ENCODE data around the gene TEX29.

The TEX29 gene

DNA sequence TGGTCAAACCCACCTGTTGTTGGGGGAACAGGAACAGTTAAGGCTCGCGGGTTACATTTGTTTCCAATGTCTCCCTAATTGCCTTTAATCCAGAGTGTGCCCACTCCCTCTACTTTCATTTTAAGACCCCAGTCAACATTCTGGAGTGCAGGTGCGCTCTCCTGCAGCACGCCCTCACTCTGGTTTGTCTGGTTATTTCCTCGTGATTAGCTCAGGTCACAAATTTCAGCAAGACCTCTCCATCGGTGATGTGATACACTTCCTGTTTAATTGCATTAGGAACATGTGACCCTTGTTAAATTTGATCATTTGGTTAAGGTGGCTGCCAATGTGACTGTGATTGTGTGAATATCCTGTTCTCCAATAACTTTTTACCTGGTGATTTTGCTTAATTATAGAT, 53.0 kb downstream of the TEX29 start:
- H3K36me3 ChIP-seq (ENCODE audit: insufficient read depth, low read length), result no peaks in the 10 kb centered on the region
- no peak overlapping the region for H3K9ac ChIP-seq (ENCODE audit: low read depth, low read length)
- no peaks in the 10 kb centered on the region for H4K20me1 ChIP-seq (ENCODE audit: insufficient read depth, low read length)
- no peaks in the 10 kb centered on the region for H3K79me2 ChIP-seq (ENCODE audit: insufficient read depth, low read length)
- no peaks in the 10 kb centered on the region for H3K9me3 ChIP-seq (ENCODE audit: insufficient read depth, low read length, severe bottlenecking)
- H3K27ac ChIP-seq (ENCODE audit: low read length), result no peak overlapping the region
- H3K4me1 ChIP-seq (ENCODE audit: insufficient read depth, low read length), result peaks cover 7% of the 10 kb centered on the region; the same call in 1 of the 2 replicates
- TF ChIP-seq CTCF (IDR thresholded peaks at IDR 0.05; ENCODE audit: borderline replicate concordance, extremely low read depth, low read length, poor library complexity, severe bottlenecking) (no peak), EZH2 (IDR thresholded peaks at IDR 0.05; ENCODE audit: borderline replicate concordance, low read depth, low read length, severe bottlenecking) (no peak)
- no peak for ATAC-seq (ENCODE audit: insufficient read depth, low read depth)
- no peak for DNase-seq
- H3K4me3 ChIP-seq (ENCODE audit: low read depth in 1 of 2, low read length in 2 of 2), result no peak overlapping the region
- H3K4me2 ChIP-seq (ENCODE audit: insufficient read depth, low read length), result no peak overlapping the region
- H2AFZ ChIP-seq (ENCODE audit: low read depth, low read length), result no peak overlapping the region
- H3K27me3 ChIP-seq (ENCODE audit: insufficient read depth, low read length, poor library complexity), result peaks cover 3% of the 10 kb centered on the region

DNA sequence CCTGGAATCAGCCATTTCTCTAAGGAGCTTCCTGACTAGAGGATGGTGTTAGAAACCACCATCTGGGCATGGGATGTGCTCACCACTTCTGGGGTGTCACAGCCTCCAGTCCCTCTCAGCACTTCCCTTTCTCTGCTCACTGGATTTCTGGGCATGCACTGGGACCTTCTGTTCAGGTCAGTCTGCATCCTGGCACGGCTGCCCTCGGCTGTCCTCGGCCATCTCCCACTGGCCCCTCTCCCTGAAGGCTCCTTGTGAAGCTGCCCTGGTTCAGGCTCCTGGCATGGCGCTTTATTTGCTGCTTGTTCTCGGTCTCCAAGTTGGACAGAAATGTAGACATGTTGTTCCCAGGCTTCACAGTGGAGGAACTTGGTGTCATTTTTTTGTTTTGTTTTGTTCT, 60.0 kb downstream of the TEX29 start:
- Histone ChIP-seq H3K4me2 (ENCODE audit: insufficient read depth, low read length) (no peak overlapping the region), H3K9ac (ENCODE audit: low read depth, low read length) (no peak overlapping the region), H3K27me3 (ENCODE audit: insufficient read depth, low read length, poor library complexity) (peaks cover 6% of the 10 kb centered on the region), H3K9me3 (ENCODE audit: insufficient read depth, low read length, severe bottlenecking) (no peaks in the 10 kb centered on the region), H3K79me2 (ENCODE audit: insufficient read depth, low read length) (no peaks in the 10 kb centered on the region), H3K27ac (ENCODE audit: low read length) (no peak overlapping the region), H3K36me3 (ENCODE audit: insufficient read depth, low read length) (no peaks in the 10 kb centered on the region), H2AFZ (ENCODE audit: low read depth, low read length) (no peak overlapping the region), H4K20me1 (ENCODE audit: insufficient read depth, low read length) (peaks cover 6% of the 10 kb centered on the region; the same call in 1 of the 2 replicates), H3K4me3 (ENCODE audit: low read depth in 1 of 2, low read length in 2 of 2) (no peak overlapping the region), H3K4me1 (ENCODE audit: insufficient read depth, low read length) (peaks cover 7% of the 10 kb centered on the region)
- no peak for DNase-seq
- no peak for TF ChIP-seq EZH2 (IDR thresholded peaks at IDR 0.05; ENCODE audit: borderline replicate concordance, low read depth, low read length, severe bottlenecking)
- TF ChIP-seq CTCF (IDR thresholded peaks at IDR 0.05; ENCODE audit: borderline replicate concordance, extremely low read depth, low read length, poor library complexity, severe bottlenecking), result no peak
- no peak for ATAC-seq (ENCODE audit: insufficient read depth, low read depth)

DNA sequence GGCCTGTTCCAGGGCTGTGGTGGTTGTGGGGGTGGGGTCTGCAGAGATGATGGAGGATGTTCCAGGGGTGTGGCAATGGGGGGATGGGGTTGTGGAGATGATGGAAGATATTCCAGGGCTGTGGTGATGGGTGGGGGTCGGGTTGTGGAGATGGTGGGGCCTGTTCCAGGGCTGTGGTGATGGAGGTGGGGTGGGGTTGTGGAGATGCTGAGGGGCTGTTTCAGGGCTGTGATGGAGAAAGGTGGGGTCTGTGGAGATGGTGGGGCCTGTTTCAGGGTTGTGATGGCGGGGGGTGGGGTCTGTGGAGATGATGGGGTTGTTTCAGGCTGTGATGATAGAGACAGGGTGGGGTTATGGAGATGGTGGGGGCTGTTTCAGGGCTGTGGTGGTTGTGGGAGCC, 62.0 kb downstream of the TEX29 start:
- H3K9ac ChIP-seq (ENCODE audit: low read depth, low read length), result no peak overlapping the region
- no peaks in the 10 kb centered on the region for H3K79me2 ChIP-seq (ENCODE audit: insufficient read depth, low read length)
- no peaks in the 10 kb centered on the region for H3K36me3 ChIP-seq (ENCODE audit: insufficient read depth, low read length)
- H3K4me1 ChIP-seq (ENCODE audit: insufficient read depth, low read length), result peaks cover 7% of the 10 kb centered on the region
- no peaks in the 10 kb centered on the region for H3K9me3 ChIP-seq (ENCODE audit: insufficient read depth, low read length, severe bottlenecking)
- no peak overlapping the region for H3K27ac ChIP-seq (ENCODE audit: low read length)
- TF ChIP-seq CTCF (IDR thresholded peaks at IDR 0.05; ENCODE audit: borderline replicate concordance, extremely low read depth, low read length, poor library complexity, severe bottlenecking) (no peak), EZH2 (IDR thresholded peaks at IDR 0.05; ENCODE audit: borderline replicate concordance, low read depth, low read length, severe bottlenecking) (no peak)
- DNase-seq, result no peak
- peaks cover 4% of the 10 kb centered on the region for H3K27me3 ChIP-seq (ENCODE audit: insufficient read depth, low read length, poor library complexity)
- peaks cover 6% of the 10 kb centered on the region; the same call in 1 of the 2 replicates for H4K20me1 ChIP-seq (ENCODE audit: insufficient read depth, low read length)
- no peak overlapping the region for H3K4me3 ChIP-seq (ENCODE audit: low read depth in 1 of 2, low read length in 2 of 2)
- H2AFZ ChIP-seq (ENCODE audit: low read depth, low read length), result no peak overlapping the region
- H3K4me2 ChIP-seq (ENCODE audit: insufficient read depth, low read length), result no peak overlapping the region
- ATAC-seq (ENCODE audit: insufficient read depth, low read depth), result no peak

DNA sequence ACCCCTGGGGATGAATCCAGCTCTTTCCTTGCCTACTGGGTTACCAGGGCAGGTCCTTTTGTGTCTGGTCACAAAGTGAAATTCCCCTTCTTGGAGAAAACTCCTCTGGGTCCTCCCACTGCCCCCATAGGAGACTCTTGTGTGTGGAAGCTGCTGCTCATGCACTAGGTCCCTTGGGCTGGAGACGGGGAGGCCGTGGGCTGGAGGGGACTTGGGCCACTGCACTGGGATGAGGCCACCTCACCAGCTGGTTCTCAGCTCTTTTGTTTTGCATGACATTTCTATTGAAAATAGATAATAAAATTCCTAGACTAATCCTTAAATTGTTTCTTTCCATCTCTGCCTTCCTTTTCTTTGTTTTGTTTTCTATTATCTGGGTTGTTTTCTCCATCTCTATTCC, 62.4 kb downstream of the TEX29 start:
- Histone ChIP-seq H3K27ac (ENCODE audit: low read length) (no peak overlapping the region), H3K4me3 (ENCODE audit: low read depth in 1 of 2, low read length in 2 of 2) (no peak overlapping the region), H2AFZ (ENCODE audit: low read depth, low read length) (no peak overlapping the region), H3K79me2 (ENCODE audit: insufficient read depth, low read length) (no peaks in the 10 kb centered on the region), H3K9ac (ENCODE audit: low read depth, low read length) (no peak overlapping the region), H3K4me2 (ENCODE audit: insufficient read depth, low read length) (no peak overlapping the region), H4K20me1 (ENCODE audit: insufficient read depth, low read length) (peaks cover 6% of the 10 kb centered on the region; the same call in 1 of the 2 replicates), H3K27me3 (ENCODE audit: insufficient read depth, low read length, poor library complexity) (peaks cover 4% of the 10 kb centered on the region), H3K4me1 (ENCODE audit: insufficient read depth, low read length) (peaks cover 7% of the 10 kb centered on the region), H3K36me3 (ENCODE audit: insufficient read depth, low read length) (no peaks in the 10 kb centered on the region), H3K9me3 (ENCODE audit: insufficient read depth, low read length, severe bottlenecking) (no peaks in the 10 kb centered on the region)
- TF ChIP-seq CTCF (IDR thresholded peaks at IDR 0.05; ENCODE audit: borderline replicate concordance, extremely low read depth, low read length, poor library complexity, severe bottlenecking) (no peak), EZH2 (IDR thresholded peaks at IDR 0.05; ENCODE audit: borderline replicate concordance, low read depth, low read length, severe bottlenecking) (no peak)
- no peak for ATAC-seq (ENCODE audit: insufficient read depth, low read depth)
- no peak for DNase-seq
